ENCODE results near the gene NFIA. TPM values are rescaled to one million over a fixed set of nuclear protein-coding genes. Genes with fewer than 3 reads are reported as not detected.
"Not testable (repeated sequence)": the region's sequence is repeated elsewhere in the genome, so short reads cannot be mapped to it uniquely, and the experiment has no call there.

The NFIA gene
- total and polyA plus RNA-seq, 7 donors = 4.0 to 42.7 (median 30.6) TPM

DNA sequence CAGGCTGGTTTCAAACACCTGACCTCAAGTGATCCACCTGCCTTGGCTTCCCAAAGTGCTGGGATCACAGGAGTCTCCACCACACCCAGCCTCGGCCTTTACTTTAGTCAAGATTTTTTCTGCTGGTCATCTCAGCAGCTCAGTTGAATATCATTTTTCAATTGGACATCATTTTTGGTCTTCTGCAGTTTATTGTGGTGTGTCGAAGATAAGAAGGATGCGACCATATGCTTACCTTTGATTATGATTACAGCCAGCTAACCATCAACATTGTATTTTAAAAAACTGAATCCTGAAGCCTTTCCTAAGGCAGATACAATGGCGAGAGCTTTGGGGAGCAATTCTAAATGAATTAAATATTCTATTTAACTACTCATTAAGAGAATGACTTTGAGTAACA is 12.3 kb upstream of the NFIA start:
- no peaks in the 10 kb centered on the region for H3K9me3 ChIP-seq
- H3K27me3 ChIP-seq (ENCODE audit: insufficient read depth in 3 of 3, low read length in 2 of 3) = no peaks in the 10 kb centered on the region
- H3K4me1 ChIP-seq = peaks cover 6% of the 10 kb centered on the region
- WGBS, 3 donors = 95 to 98% (median 97%) methylated on average over 4 of the region's 4 CpGs
- intact Hi-C loops (cut with DNase I) = no loop called here
- no peak overlapping the region for H3K27ac ChIP-seq
- H3K4me3 ChIP-seq = no peak overlapping the region
- DNase-seq = no peak
- no peaks in the 10 kb centered on the region for H3K36me3 ChIP-seq (ENCODE audit: insufficient read depth in 1 of 2, low read depth in 1 of 2)
- no peak for ATAC-seq
- TF ChIP-seq CTCF (IDR thresholded peaks at IDR 0.05) = no peak

DNA sequence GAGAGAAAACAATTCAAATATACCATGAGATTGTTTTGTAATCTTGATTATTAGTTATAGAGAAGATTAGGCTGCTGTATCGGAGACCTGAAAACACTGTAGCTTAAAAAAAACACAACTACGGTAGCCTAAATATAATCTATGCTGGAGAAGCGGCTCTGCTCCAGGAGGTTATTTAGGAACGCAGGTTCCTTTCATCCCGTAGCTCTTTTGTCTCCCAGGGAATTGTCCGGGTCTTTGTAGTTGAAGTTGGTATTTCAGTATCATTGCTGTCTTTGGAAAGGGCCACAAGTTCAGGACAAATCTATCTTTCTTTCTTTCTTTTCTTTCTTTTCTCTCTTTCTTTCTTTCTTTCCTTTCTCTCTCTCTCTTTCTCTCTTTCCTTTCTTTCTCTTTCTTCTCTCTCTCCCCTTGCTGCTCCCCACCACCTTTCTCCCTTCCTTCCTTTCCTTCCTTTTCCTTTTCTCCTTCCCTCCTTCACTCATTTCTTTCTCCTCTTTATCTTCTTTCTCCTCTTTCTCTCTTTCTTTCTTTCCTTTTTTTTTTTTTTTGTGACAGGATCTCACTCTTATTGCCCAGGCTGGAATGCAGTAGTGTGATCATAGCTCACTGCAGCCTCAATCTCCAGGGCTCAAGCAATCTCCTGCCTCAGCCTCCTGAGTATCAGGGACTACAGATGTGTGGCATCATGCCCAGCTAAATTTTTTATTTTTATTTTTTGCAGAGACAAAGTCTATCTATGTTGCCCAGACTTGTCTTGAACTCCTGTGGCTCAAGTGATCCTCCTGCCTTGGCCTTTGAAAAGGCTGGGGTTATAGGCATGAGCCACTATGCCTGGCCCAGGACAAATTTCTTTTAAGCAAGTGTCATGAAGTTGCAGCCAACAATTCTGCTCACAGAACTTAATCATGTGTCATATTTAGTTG is 10.9 kb upstream of the NFIA start:
- Histone ChIP-seq H3K4me1 (peaks cover 6% of the 10 kb centered on the region), H3K9me3 (no peaks in the 10 kb centered on the region), H3K27me3 (ENCODE audit: insufficient read depth in 3 of 3, low read length in 2 of 3) (no peaks in the 10 kb centered on the region), H3K36me3 (ENCODE audit: insufficient read depth in 1 of 2, low read depth in 1 of 2) (no peaks in the 10 kb centered on the region), H3K27ac (no peak overlapping the region), H3K4me3 (no peak overlapping the region)
- DNase-seq = no peak
- ATAC-seq = no peak
- no peak for TF ChIP-seq CTCF (IDR thresholded peaks at IDR 0.05)
- intact Hi-C loops (cut with DNase I) = no loop called here
- WGBS, 3 donors = 59 to 86% (median 80%) methylated on average over 6 of the region's 6 CpGs

- intact Hi-C loops (cut with DNase I) = no loop called here
- 96 to 97% (median 96%) methylated on average over 5 of the region's 5 CpGs for WGBS, 3 donors
- Histone ChIP-seq H3K36me3 (ENCODE audit: insufficient read depth in 1 of 2, low read depth in 1 of 2) (no peaks in the 10 kb centered on the region), H3K4me1 (peaks cover 9% of the 10 kb centered on the region), H3K27ac (no peak overlapping the region), H3K4me3 (no peak overlapping the region), H3K9me3 (no peaks in the 10 kb centered on the region), H3K27me3 (ENCODE audit: insufficient read depth in 3 of 3, low read length in 2 of 3) (no peaks in the 10 kb centered on the region)
- DNase-seq (no peak), ATAC-seq (no peak)
- TF ChIP-seq CTCF (IDR thresholded peaks at IDR 0.05) = no peak
These were observed 8.5 kb upstream of the NFIA start for GRCh38 chr1:61073871-61074270.

DNA sequence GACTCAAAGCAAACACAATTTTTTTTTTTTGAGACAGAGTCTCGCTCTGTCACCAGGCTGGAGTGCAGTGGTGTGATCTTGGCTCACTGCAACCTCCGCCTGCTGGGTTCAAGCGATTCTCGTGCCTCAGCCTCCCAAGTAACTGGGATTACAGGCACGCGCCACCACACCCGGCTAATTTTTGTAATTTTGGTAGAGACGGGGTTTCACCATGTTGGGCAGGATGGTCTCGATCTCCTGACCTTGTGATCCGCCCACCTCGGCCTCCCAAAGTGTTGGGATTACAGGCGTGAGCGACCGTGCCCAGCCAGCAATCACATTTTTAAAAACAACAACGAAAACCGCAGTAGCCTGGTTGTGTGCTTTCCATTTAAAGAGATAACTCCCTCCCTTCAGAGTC is 6.5 kb upstream of the NFIA start:
- DNase-seq; H3K9me3 ChIP-seq; H3K36me3 ChIP-seq (ENCODE audit: insufficient read depth in 1 of 2, low read depth in 1 of 2); H3K4me3 ChIP-seq; intact Hi-C loops (cut with DNase I); ATAC-seq; H3K27me3 ChIP-seq (ENCODE audit: insufficient read depth in 3 of 3, low read length in 2 of 3): not testable (repeated sequence)
- Histone ChIP-seq H3K27ac (peak overlapping the region; percentile 97), H3K4me1 (peaks cover 27% of the 10 kb centered on the region)
- 76 to 82% (median 79%) methylated on average over 16 of the region's 16 CpGs for WGBS, 3 donors

- WGBS, 3 donors = 0 to 1% (median 0%) methylated on average over 49 of the region's 49 CpGs
- no peaks in the 10 kb centered on the region for H3K36me3 ChIP-seq (ENCODE audit: insufficient read depth in 1 of 2, low read depth in 1 of 2)
- peak overlapping the region; percentile 97 for H3K27ac ChIP-seq
- peak overlapping the region; percentile 70 for H3K4me3 ChIP-seq
- H3K27me3 ChIP-seq (ENCODE audit: insufficient read depth in 3 of 3, low read length in 2 of 3) = no peaks in the 10 kb centered on the region
- peaks cover 32% of the 10 kb centered on the region for H3K4me1 ChIP-seq
- TF ChIP-seq CTCF (IDR thresholded peaks at IDR 0.05) = no peak
- DNase-seq (peak; percentile 77 to 89), ATAC-seq (peak; percentile 43 to 63 (median 58))
- intact Hi-C loops (cut with DNase I) = no loop called here
- H3K9me3 ChIP-seq = no peaks in the 10 kb centered on the region
These were observed 5.4 kb upstream of the NFIA start for GRCh38 chr1:61076728-61077675.

Measured in psoas muscle (tissue), 8 donors.